ENCODE measurements around the gene LRRC4. TPM values are rescaled to one million over a fixed set of nuclear protein-coding genes. Genes with fewer than 3 reads are reported as not detected.

LRRC4 gene
- total RNA-seq, 2 donors from 2014 or later = 0.17 to 1.9 TPM

GRCh38 chr7:127997226-127997922 lies 33.9 kb downstream of the LRRC4 start:
- Histone ChIP-seq H3K4me3 (no peak overlapping the region), H3K27ac (no peak overlapping the region), H3K4me1 (no peaks in the 10 kb centered on the region), H3K36me3 (no peaks in the 10 kb centered on the region), H3K27me3 (no peaks in the 10 kb centered on the region), H3K9me3 (no peaks in the 10 kb centered on the region), H3K9ac (ENCODE audit: low read depth in 2 of 2, low read length in 2 of 2) (no peak overlapping the region)
- no peak for TF ChIP-seq CTCF (IDR thresholded peaks at IDR 0.05)
- intact Hi-C loops (cut with DNase I) = no loop called here
- DNase-seq = no peak

- Histone ChIP-seq H3K9me3 (no peaks in the 10 kb centered on the region), H3K27ac (no peak overlapping the region), H3K27me3 (no peaks in the 10 kb centered on the region), H3K4me3 (no peak overlapping the region), H3K9ac (ENCODE audit: low read depth in 2 of 2, low read length in 2 of 2) (no peak overlapping the region), H3K4me1 (no peaks in the 10 kb centered on the region), H3K36me3 (no peaks in the 10 kb centered on the region)
- DNase-seq = no peak
- intact Hi-C loops (cut with DNase I) = no loop called here
- TF ChIP-seq CTCF (IDR thresholded peaks at IDR 0.05) = no peak
Measured at GRCh38 chr7:127996253-127997071, 34.8 kb downstream of the LRRC4 start.

- Histone ChIP-seq H3K27ac (no peak overlapping the region), H3K4me1 (no peaks in the 10 kb centered on the region), H3K4me3 (no peak overlapping the region), H3K9me3 (no peaks in the 10 kb centered on the region), H3K9ac (ENCODE audit: low read depth in 2 of 2, low read length in 2 of 2) (no peak overlapping the region), H3K36me3 (no peaks in the 10 kb centered on the region), H3K27me3 (no peaks in the 10 kb centered on the region)
- DNase-seq = no peak
- no peak for TF ChIP-seq CTCF (IDR thresholded peaks at IDR 0.05)
- intact Hi-C loops (cut with DNase I) = no loop called here
Measured at GRCh38 chr7:127995881-127996215, 35.4 kb downstream of the LRRC4 start.

GRCh38 chr7:127995156-127995880 lies 35.9 kb downstream of the LRRC4 start:
- Histone ChIP-seq H3K9ac (ENCODE audit: low read depth in 2 of 2, low read length in 2 of 2) (no peak overlapping the region), H3K4me3 (no peak overlapping the region), H3K27ac (no peak overlapping the region), H3K9me3 (no peaks in the 10 kb centered on the region), H3K4me1 (no peaks in the 10 kb centered on the region), H3K27me3 (no peaks in the 10 kb centered on the region), H3K36me3 (no peaks in the 10 kb centered on the region)
- intact Hi-C loops (cut with DNase I) = no loop called here
- TF ChIP-seq CTCF (IDR thresholded peaks at IDR 0.05) = no peak
- DNase-seq = no peak

- Histone ChIP-seq H3K27me3 (no peaks in the 10 kb centered on the region), H3K27ac (no peak overlapping the region), H3K9me3 (no peaks in the 10 kb centered on the region), H3K9ac (ENCODE audit: low read depth in 2 of 2, low read length in 2 of 2) (no peak overlapping the region), H3K36me3 (no peaks in the 10 kb centered on the region), H3K4me3 (no peak overlapping the region), H3K4me1 (no peaks in the 10 kb centered on the region)
- intact Hi-C loops (cut with DNase I) = no loop called here
- no peak for TF ChIP-seq CTCF (IDR thresholded peaks at IDR 0.05)
- no peak for DNase-seq
Measured at GRCh38 chr7:127993987-127994386, 37.2 kb downstream of the LRRC4 start.

Data from colonic mucosa (tissue), 4 donors.